NB4 (cell line): Measurements from ENCODE around the gene SLC26A1.

ENCODE experiments used
- CTCF ChIP-seq: IDR thresholded peaks from one replicate; pipeline ENCODE4 v1.5.1; 2012; ENCODE audit warnings: low read depth, low read length
- POLR2A ChIP-seq: IDR thresholded peaks from 2 replicates; pipeline ENCODE4 v1.6.1; 2011; ENCODE audit warnings: mild to moderate bottlenecking; ENCODE audit not compliant: insufficient read length; ENCODE audit errors: extremely low read depth
- TF ChIP-seq, protein P1 (sequence below): IDR thresholded peaks from 2 replicates; pipeline ENCODE4 v1.6.1; 2011; ENCODE audit warnings: low read depth, low read length

GRCh38 chr4:1027219-1027914 is 34.2 kb upstream of the SLC26A1 start:
- TF ChIP-seq CTCF: no peak
- peak; percentile 2 for TF ChIP-seq POLR2A
- TF ChIP-seq, protein P1, sequence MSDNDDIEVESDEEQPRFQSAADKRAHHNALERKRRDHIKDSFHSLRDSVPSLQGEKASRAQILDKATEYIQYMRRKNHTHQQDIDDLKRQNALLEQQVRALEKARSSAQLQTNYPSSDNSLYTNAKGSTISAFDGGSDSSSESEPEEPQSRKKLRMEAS: no peak
